ENCODE measurements around the gene ITGB6.

Gene ITGB6

GRCh38 chr2:160052531-160052930 is 147.5 kb downstream of the ITGB6 start:
- DNase-seq (ENCODE audit: low read depth, low spot score) = no peak

- DNase-seq (ENCODE audit: low read depth, low spot score) = no peak
Measured at GRCh38 chr2:160051371-160051800, 148.7 kb downstream of the ITGB6 start.

GRCh38 chr2:160050147-160050546 is 149.9 kb downstream of the ITGB6 start:
- DNase-seq (ENCODE audit: low read depth, low spot score) = no peak

All from activated naive CD8-positive, alpha-beta T cell treated with anti-CD3 and anti-CD28 coated beads, Interleukin-2, amount 50 U/mL, for 16 hours (primary cell).